ENCODE results near the gene SLFN14.

GRCh38 chr17:35542990-35543389 lies 17.6 kb downstream of the SLFN14 start:
- TF ChIP-seq CTCF (conservative IDR thresholded peaks at IDR 0.05): no peak
- no peak for TF ChIP-seq EZH2 (IDR thresholded peaks at IDR 0.05; ENCODE audit: low read depth)
